ENCODE measurements around the gene SLC6A9. TPM values are rescaled to one million over a fixed set of nuclear protein-coding genes. Genes with fewer than 3 reads are reported as not detected.

Gene SLC6A9
- total RNA-seq, 1 donor from 2014 or later = 51.6 TPM

DNA sequence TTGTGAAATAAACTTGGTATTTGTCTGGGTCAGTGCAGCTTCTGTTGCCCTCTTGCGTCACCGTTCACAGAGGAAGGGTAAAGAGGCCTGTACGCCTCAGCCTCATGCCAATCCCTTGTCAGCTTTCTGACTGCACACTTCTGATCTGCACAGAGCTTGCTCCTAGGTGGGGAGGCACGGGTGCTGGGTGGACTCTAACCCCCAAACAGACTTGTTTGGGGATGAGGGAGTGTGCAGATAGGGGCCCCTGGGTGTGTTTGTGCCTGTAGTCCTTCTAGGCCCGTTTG is 53.1 kb downstream of the SLC6A9 start:
- TF ChIP-seq CTCF (IDR thresholded peaks at IDR 0.05) = no peak
- no peak for DNase-seq (ENCODE audit: extremely low spot score, unreplicated experiment)
- peaks cover 16% of the 10 kb centered on the region for H3K36me3 Mint-ChIP-seq (ENCODE audit: unreplicated experiment)
- peaks cover 56% of the 10 kb centered on the region for H3K4me1 Mint-ChIP-seq (ENCODE audit: unreplicated experiment)
- H3K9me3 Mint-ChIP-seq (ENCODE audit: unreplicated experiment) = no peaks in the 10 kb centered on the region
- peak overlapping the region; percentile 14 for H3K27ac Mint-ChIP-seq (ENCODE audit: unreplicated experiment)
- peak overlapping the region; percentile 80 for H3K4me3 Mint-ChIP-seq (ENCODE audit: unreplicated experiment)
- no peaks in the 10 kb centered on the region for H3K27me3 Mint-ChIP-seq (ENCODE audit: unreplicated experiment)

DNA sequence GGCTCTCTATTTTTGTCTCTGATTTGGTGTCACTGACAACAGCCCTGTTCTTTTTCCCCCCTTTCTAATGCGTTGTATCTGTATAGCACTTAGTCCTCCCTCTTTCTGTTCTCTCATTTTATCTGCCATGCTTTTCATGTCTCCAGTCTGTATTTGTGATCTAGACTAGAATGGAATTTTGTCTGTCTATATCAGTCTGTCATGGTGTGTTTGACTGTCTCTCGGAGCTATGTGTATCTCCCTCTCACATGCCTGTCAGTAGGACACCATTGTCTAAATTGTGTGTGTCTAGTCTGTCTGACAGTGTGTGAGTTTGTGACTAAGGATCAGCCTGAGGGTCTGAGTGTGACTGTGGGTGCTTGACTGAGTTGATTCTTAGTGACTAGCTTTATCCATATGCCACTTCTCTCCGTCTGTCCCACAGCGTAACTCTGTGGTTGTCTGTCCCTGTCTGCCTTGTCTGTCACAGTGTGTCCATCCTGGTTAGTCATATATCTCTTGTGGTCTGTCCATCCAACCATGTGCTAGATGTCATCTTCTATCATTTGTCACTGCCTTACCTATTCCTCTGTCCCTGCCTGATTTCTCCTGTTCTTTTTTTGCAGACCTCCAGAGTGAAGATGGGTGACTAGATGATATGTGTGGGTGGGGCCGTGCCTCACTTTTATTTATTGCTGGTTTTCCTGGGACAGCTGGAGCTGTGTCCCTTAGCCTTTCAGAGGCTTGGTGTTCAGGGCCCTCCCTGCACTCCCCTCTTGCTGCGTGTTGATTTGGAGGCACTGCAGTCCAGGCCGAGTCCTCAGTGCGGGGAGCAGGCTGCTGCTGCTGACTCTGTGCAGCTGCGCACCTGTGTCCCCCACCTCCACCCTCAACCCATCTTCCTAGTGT is 53.6 kb downstream of the SLC6A9 start:
- Mint-ChIP-seq H3K4me1 (ENCODE audit: unreplicated experiment) (peaks cover 52% of the 10 kb centered on the region), H3K4me3 (ENCODE audit: unreplicated experiment) (peak overlapping the region; percentile 51), H3K27ac (ENCODE audit: unreplicated experiment) (peak overlapping the region; percentile 14), H3K36me3 (ENCODE audit: unreplicated experiment) (peaks cover 17% of the 10 kb centered on the region), H3K9me3 (ENCODE audit: unreplicated experiment) (no peaks in the 10 kb centered on the region), H3K27me3 (ENCODE audit: unreplicated experiment) (no peaks in the 10 kb centered on the region)
- DNase-seq (ENCODE audit: extremely low spot score, unreplicated experiment) = no peak
- no peak for TF ChIP-seq CTCF (IDR thresholded peaks at IDR 0.05)

- no peak for DNase-seq (ENCODE audit: extremely low spot score, unreplicated experiment)
- H3K9me3 Mint-ChIP-seq (ENCODE audit: unreplicated experiment) = no peaks in the 10 kb centered on the region
- no peak overlapping the region for H3K27ac Mint-ChIP-seq (ENCODE audit: unreplicated experiment)
- H3K4me1 Mint-ChIP-seq (ENCODE audit: unreplicated experiment) = peaks cover 50% of the 10 kb centered on the region
- peak overlapping the region; percentile 91 for H3K4me3 Mint-ChIP-seq (ENCODE audit: unreplicated experiment)
- no peaks in the 10 kb centered on the region for H3K27me3 Mint-ChIP-seq (ENCODE audit: unreplicated experiment)
- TF ChIP-seq CTCF (IDR thresholded peaks at IDR 0.05) = no peak
- peaks cover 19% of the 10 kb centered on the region for H3K36me3 Mint-ChIP-seq (ENCODE audit: unreplicated experiment)
Observed at GRCh38 chr1:43976890-43977289, 54.4 kb downstream of the SLC6A9 start.

DNA sequence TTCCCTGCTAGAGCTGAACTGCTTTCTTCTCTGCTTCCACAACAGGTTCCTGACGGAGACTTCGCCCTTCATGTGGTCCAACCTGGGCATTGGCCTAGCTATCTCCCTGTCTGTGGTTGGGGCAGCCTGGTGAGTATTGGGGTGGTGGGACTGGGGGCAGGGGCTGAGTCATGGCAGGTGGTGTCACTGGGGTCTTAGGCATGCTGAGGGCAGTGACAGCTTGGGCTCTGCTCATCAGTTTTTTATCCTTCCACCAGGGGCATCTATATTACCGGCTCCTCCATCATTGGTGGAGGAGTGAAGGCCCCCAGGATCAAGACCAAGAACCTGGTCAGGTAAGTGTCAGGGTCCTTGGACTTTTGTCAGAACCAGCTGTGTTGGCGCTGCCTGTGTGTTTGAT is 55.2 kb downstream of the SLC6A9 start:
- Mint-ChIP-seq H3K27me3 (ENCODE audit: unreplicated experiment) (no peaks in the 10 kb centered on the region), H3K36me3 (ENCODE audit: unreplicated experiment) (peaks cover 19% of the 10 kb centered on the region), H3K9me3 (ENCODE audit: unreplicated experiment) (no peaks in the 10 kb centered on the region), H3K4me1 (ENCODE audit: unreplicated experiment) (peaks cover 52% of the 10 kb centered on the region), H3K4me3 (ENCODE audit: unreplicated experiment) (peak overlapping the region; percentile 91), H3K27ac (ENCODE audit: unreplicated experiment) (peak overlapping the region; percentile 77)
- TF ChIP-seq CTCF (IDR thresholded peaks at IDR 0.05) = no peak
- no peak for DNase-seq (ENCODE audit: extremely low spot score, unreplicated experiment)

DNA sequence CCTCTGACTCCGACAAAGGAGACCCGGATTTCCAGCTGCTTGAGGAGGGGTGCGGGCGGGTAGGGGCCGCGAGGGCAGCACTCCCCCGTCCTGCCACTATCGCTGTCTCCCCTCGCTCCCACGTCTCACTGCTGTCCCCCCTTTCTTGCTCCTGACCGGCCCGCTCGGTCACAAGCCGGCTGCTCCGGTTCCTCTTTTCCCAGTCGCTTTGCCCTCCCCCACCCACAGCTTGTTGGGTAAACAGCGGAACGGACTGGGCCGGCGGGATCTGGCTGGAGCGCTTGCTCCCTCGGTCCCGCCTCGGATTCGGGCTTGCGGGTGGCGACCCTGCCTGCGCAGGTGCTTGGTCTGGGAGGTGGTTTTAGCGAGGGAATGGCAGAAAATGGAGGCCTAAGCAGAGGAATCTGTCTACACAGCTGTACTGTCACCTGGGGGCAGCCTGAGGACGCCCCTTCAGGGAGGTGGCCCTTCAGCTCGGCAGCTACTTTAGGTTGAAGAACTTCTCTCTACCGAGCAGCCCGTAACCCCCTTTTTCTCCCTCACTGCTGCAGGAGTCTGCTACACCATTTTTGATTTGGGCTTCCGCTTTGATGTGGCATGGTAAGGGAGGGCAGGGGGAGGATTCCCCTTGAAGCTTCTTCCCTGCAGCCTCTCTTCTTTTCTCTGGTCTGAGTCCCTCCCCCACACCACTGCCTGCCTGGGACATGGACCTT is 55.9 kb downstream of the SLC6A9 start:
- Mint-ChIP-seq H3K9me3 (ENCODE audit: unreplicated experiment) (no peaks in the 10 kb centered on the region), H3K27me3 (ENCODE audit: unreplicated experiment) (no peaks in the 10 kb centered on the region), H3K4me3 (ENCODE audit: unreplicated experiment) (peak overlapping the region; percentile 91), H3K36me3 (ENCODE audit: unreplicated experiment) (peaks cover 19% of the 10 kb centered on the region), H3K4me1 (ENCODE audit: unreplicated experiment) (peaks cover 51% of the 10 kb centered on the region), H3K27ac (ENCODE audit: unreplicated experiment) (peak overlapping the region; percentile 77)
- TF ChIP-seq CTCF (IDR thresholded peaks at IDR 0.05) = no peak
- DNase-seq (ENCODE audit: extremely low spot score, unreplicated experiment) = no peak

All from osteocyte (in vitro differentiated cells).